Putamen (tissue), 1 donor: ENCODE data around the gene RPS5.
"Not testable (repeated sequence)": the region's sequence is repeated elsewhere in the genome, so short reads cannot be mapped to it uniquely, and the experiment has no call there.

ENCODE experiments used
- DNase-seq: peaks from one replicate; pipeline ENCODE4 v3.0.0-alpha.2; 2016; ENCODE audit warnings: low spot score

The RPS5 gene

DNA sequence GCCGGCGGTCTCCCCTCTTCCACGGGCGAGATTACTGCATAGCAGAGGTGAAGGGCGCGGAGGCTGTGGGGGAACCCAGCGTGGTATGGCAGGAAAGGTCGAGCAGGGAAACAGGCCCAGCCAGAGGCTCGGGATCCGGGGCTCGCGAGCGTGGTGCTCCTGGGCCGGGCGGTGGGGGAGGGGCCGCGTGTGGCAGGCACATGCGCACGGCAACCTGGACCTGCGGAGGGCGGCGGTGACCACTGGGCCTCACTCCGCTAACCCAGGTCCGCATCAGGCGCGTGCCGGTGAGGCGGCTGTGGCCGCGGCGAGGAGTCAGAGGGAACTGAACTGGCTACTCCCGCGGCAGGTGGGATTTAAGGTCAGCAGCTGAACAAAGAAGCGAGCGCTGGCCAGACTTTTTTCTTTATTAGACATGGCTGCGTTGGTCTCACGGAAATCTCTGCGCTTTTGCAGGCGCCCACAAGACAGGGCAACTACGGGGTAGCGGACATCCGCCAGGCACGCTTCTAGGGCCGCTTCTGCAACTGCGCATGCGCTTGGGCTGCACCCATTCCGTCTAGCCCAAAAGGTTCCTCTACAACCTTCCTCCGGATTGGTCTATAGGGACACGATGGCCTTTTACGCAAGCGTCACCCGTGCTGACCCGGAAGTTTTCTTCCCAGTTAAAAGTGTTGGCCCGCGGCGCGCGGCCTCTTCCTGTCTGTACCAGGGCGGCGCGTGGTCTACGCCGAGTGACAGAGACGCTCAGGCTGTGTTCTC is at the start of gene RPS5:
Gene RPS5 (plus strand): TSS at position 694 of the 762 bp plus-strand sequence. CDS start 869 bp downstream, outside the sequence.
- DNase-seq: peak; percentile 98

GRCh38 chr19:58338336-58338735 is 48.7 kb upstream of the RPS5 start:
- no peak for DNase-seq

DNA sequence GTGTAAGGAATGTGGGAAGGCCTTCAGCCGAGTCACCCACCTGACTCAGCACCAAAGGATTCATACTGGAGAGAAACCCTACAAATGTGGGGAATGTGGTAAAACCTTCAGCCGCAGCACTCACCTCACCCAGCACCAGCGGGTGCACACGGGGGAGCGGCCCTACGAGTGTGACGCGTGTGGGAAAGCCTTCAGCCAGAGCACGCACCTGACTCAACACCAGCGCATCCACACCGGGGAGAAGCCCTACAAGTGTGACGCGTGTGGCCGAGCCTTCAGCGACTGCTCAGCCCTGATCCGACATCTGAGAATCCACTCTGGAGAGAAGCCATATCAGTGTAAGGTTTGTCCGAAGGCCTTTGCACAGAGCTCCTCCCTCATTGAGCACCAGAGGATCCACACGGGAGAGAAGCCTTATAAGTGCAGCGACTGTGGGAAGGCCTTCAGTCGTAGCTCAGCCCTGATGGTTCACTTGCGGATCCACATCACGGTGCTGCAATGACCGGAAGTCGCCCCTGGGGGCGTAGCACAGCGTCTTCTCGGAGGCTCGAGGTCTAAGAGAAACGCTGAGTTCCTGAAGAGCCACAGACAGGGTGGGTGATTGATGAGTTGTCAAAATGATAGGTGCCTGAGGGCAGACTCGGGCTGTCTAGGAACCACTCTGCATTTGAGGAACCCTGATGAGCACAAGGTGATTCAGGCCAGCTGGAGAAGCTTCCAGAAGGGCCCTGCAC is 48.1 kb upstream of the RPS5 start:
- DNase-seq: no peak

DNA sequence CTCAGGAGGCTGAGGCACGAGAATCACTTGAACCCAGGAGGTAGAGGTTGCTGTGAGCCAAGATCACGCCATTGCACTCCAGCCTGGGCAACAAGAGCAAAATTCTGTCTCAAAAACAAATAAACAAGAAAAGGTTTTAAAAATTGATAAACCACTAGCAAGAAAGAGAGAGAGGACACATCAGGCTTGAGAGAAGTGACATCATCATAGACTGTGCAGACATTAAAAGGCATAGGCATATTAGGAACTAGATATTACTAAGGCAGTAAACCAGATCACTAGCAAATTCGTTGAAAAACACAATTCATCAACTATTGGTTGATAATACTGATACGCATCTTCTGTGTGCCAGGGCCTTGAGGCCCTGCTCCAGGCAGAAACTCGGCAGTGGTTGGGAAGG is 41.5 kb upstream of the RPS5 start:
- DNase-seq: no peak

DNA sequence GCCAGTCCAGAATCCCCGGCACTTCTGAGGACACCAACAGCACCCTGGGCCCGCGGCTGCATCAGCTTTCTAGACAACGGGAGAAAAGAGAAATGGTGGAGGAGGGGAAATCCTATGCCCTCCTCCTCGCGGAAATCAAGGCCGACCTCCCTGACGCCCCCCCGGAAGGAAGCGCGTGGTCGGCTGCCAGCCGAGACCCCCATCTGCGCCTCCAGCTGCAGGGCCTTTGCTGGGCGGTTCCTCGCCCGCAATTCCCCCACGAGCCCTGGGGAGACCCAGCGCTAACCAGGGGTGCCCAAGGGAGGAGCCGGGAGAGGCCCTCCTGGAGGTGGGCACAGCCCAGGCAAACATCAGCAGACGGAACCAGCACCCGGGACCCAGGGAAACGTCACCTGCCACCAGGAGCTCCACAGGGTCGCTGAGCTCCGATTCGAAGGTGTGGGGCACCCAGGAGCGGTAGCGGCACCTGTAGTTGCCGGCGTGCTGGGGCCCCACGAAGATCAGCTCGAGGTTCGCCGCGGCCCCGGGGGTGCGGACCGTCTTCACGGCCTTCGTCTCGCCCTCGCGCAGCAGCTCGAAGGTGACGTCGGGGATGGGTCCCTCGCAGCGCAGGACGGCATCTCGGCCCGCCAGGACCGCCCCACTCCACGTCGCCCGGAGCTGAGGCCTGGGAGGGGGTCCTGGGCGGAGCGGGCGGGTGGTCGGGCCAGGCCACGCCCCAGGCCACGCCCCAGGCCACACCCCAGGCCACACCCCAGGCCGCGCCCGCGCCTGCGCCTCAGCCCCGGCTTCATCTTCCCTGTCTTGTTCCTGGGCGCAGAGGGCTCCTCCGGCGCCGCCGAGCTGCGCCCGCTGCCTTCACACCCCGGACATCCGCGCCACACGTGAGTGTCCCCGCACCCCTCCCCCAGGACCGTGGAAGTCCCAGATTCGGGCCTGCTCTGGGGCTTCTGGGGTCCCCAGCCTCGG is 39.8 kb upstream of the RPS5 start:
- peak; percentile 79 for DNase-seq

- not testable (repeated sequence) for DNase-seq
Measured at GRCh38 chr19:58348080-58348479, 39.0 kb upstream of the RPS5 start.

- no peak for DNase-seq
Measured at GRCh38 chr19:58349590-58349989, 37.5 kb upstream of the RPS5 start.

DNA sequence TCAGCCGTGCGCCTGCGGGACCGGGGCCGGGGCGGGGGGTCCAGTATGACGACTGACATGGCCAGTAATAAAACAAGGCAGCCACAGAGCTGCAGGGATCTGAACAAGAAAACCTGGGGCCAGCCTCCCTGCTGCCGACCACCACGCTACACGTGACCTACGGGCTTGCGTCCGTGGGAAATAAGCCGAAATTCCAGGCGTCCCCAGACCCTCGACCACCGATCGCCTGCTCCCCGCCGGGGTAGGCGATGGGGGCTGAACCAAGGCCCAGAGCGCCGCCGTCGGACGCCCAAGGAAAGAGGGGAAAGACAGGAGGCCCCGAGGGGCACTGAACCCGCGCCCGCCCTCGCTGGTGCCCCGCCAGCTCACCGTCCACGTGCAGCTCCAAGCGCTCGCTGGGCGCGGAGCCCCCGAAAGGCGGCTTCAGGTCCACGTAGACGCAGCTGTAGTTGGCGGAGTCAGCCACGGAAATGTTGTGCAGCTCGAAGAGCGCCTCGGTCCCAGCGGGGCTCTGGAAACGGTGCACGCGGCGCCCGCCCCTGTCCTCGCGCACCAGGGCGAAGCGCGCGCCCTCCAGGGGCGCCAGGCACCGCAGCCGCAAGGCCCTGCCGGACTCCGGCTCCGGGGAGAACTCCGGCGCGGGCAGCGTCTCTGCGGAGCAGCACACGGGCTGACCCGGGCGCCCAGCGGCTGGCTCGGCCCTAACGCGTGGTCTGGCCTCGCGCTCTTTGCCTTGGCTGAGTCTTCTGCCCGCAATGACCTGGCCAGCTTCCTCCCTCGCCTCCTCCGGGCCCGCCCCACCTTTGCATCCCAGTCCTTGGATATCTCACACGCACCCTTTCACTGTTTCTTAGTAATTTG is 36.8 kb upstream of the RPS5 start:
- no peak for DNase-seq

DNA sequence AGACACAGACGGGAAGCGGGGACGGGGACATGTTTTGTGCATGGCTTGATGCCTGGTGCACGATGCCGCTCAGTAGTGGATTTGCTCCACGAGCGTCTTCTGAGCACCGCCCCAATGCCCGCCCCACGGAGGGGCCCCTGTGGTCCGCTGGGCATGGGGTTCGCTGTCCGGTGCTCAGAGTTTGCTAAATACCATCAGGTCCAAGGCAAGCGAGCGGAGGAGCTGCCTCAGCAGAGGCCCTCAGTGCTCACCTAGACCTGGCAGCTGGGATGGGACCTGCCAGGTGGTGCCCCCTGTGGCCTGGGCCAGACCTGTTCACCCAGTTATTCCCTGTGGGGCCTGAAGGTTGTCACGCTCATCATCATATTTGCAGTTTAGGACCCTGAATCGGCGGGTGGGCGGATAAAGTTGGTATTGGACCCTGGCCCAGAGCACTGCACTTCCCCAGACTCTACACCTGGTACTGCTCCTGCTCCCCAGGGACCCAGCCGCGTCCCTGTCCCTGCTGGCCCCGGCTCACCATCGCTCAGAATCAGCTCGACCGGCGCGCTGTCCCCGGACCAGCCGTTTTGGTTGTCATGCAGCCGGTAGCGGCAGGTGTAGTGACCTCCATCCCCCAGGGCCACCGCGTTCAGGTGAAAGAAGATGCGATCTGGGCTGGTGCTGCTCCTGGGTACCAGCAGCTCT is 36.1 kb upstream of the RPS5 start:
- no peak for DNase-seq

- no peak for DNase-seq
Measured at GRCh38 chr19:58351558-58351878, 35.6 kb upstream of the RPS5 start.

DNA sequence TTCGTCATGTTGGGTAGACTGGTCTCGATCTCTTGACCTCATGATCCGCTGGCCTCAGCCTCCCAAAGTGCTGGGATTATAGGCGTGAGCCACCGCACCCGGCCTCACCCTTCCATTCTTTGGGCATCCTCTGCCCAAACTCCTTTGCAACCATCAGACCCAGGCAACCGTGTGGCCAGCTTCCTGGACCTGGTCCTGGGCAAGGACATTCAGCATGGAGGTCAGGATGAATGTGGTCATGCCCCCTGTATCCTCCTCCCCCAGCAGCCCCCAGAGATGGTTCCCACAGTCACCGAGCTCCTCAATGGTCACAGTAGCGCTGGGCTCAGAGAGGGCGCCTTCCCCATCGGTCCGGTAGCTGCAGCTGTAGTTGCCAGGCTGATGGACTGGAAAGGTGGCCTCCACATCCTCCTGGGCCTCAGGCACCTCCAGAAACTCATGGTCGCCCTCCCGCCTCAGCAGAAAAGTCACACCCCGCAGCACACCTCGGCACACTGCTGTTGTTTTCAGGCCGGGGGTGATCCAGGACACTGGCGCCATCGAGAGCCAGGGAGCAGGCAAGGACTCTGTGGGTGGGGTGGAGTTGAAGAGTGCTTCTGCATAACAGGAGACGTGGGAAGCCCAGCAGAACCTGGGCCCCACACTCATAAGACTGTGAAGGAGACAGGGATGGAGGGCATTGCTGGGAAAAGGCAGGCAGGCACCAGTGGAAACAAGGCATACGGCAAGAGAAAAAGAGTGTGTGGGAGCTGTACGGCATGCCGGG is 34.9 kb upstream of the RPS5 start:
- DNase-seq: no peak

GRCh38 chr19:58352760-58353671 is 34.1 kb upstream of the RPS5 start, which contains the start of gene A1BG:
Gene A1BG (minus strand): TSS chr19:58353492. CDS start chr19:58353437, 55 bp downstream.
- DNase-seq: no peak

- DNase-seq: no peak
Measured at GRCh38 chr19:58353717-58354477, 33.2 kb upstream of the RPS5 start.

GRCh38 chr19:58354478-58355030 is 32.5 kb upstream of the RPS5 start:
- DNase-seq: no peak

- DNase-seq: peak; percentile 34
Measured at GRCh38 chr19:58355215-58355796, 31.8 kb upstream of the RPS5 start.

- DNase-seq: no peak
Measured at GRCh38 chr19:58355908-58356765, 30.9 kb upstream of the RPS5 start.
